ENCODE data around the gene UGT1A7.

UGT1A7 gene

GRCh38 chr2:233668605-233669260, 13.0 kb upstream of the UGT1A7 start:
- Histone ChIP-seq H3K27me3 (ENCODE audit: low read depth, low read length) (no peaks in the 10 kb centered on the region), H3K4me2 (ENCODE audit: low read length) (no peak overlapping the region), H2AFZ (ENCODE audit: low read depth, low read length) (no peak overlapping the region), H3K27ac (ENCODE audit: low read length) (no peak overlapping the region), H3K36me3 (replicated peaks; ENCODE audit: low read depth, low read length) (no peaks in the 10 kb centered on the region), H4K20me1 (ENCODE audit: insufficient read depth, low read length) (no peaks in the 10 kb centered on the region), H3K9me3 (ENCODE audit: insufficient read depth, low read length) (no peaks in the 10 kb centered on the region), H3K4me1 (ENCODE audit: low read length) (no peaks in the 10 kb centered on the region), H3K9ac (ENCODE audit: low read length) (no peak overlapping the region), H3K79me2 (ENCODE audit: low read length) (no peaks in the 10 kb centered on the region), H3K4me3 (ENCODE audit: low read length) (no peak overlapping the region)
- no peak for TF ChIP-seq EZH2phosphoT487 (IDR thresholded peaks at IDR 0.05; ENCODE audit: low read depth)

GRCh38 chr2:233671290-233672161, 10.2 kb upstream of the UGT1A7 start, which contains the start of gene UGT1A9:
Gene UGT1A9, plus strand, starts transcription at chr2:233671898. Its CDS starts 37 bp downstream, at chr2:233671935.
- TF ChIP-seq CTCF (IDR thresholded peaks at IDR 0.05; ENCODE audit: low read depth, low read length), result no peak
- TF ChIP-seq EZH2phosphoT487 (IDR thresholded peaks at IDR 0.05; ENCODE audit: low read depth), result no peak
- no peaks in the 10 kb centered on the region for H3K9me3 ChIP-seq (ENCODE audit: insufficient read depth, low read length)
- H4K20me1 ChIP-seq (ENCODE audit: insufficient read depth, low read length), result no peaks in the 10 kb centered on the region
- H3K4me3 ChIP-seq (ENCODE audit: low read length), result no peak within 1 kb of the TSS
- no peak within 1 kb of the TSS for H3K4me2 ChIP-seq (ENCODE audit: low read length)
- no peaks in the 10 kb centered on the region for H3K27me3 ChIP-seq (ENCODE audit: low read depth, low read length)
- no peak within 1 kb of the TSS for H3K27ac ChIP-seq (ENCODE audit: low read length)
- H2AFZ ChIP-seq (ENCODE audit: low read depth, low read length), result no peak within 1 kb of the TSS
- no peaks in the 10 kb centered on the region for H3K4me1 ChIP-seq (ENCODE audit: low read length)
- no peaks in the 10 kb centered on the region for H3K36me3 ChIP-seq (replicated peaks; ENCODE audit: low read depth, low read length)
- H3K79me2 ChIP-seq (ENCODE audit: low read length), result no peaks in the 10 kb centered on the region
- no peak within 1 kb of the TSS for H3K9ac ChIP-seq (ENCODE audit: low read length)

GRCh38 chr2:233672886-233673285, 8.8 kb upstream of the UGT1A7 start:
- no peaks in the 10 kb centered on the region for H3K79me2 ChIP-seq (ENCODE audit: low read length)
- H3K9me3 ChIP-seq (ENCODE audit: insufficient read depth, low read length), result no peaks in the 10 kb centered on the region
- no peak overlapping the region for H2AFZ ChIP-seq (ENCODE audit: low read depth, low read length)
- H3K4me1 ChIP-seq (ENCODE audit: low read length), result no peaks in the 10 kb centered on the region
- H3K36me3 ChIP-seq (replicated peaks; ENCODE audit: low read depth, low read length), result no peaks in the 10 kb centered on the region
- no peak for TF ChIP-seq EZH2phosphoT487 (IDR thresholded peaks at IDR 0.05; ENCODE audit: low read depth)
- no peak for TF ChIP-seq CTCF (IDR thresholded peaks at IDR 0.05; ENCODE audit: low read depth, low read length)
- no peaks in the 10 kb centered on the region for H3K27me3 ChIP-seq (ENCODE audit: low read depth, low read length)
- no peaks in the 10 kb centered on the region for H4K20me1 ChIP-seq (ENCODE audit: insufficient read depth, low read length)
- H3K27ac ChIP-seq (ENCODE audit: low read length), result no peak overlapping the region
- no peak overlapping the region for H3K4me2 ChIP-seq (ENCODE audit: low read length)
- H3K9ac ChIP-seq (ENCODE audit: low read length), result no peak overlapping the region
- H3K4me3 ChIP-seq (ENCODE audit: low read length), result no peak overlapping the region

GRCh38 chr2:233673896-233674295, 7.8 kb upstream of the UGT1A7 start:
- Histone ChIP-seq H3K36me3 (replicated peaks; ENCODE audit: low read depth, low read length) (no peaks in the 10 kb centered on the region), H3K27me3 (ENCODE audit: low read depth, low read length) (no peaks in the 10 kb centered on the region), H3K4me3 (ENCODE audit: low read length) (no peak overlapping the region), H3K9me3 (ENCODE audit: insufficient read depth, low read length) (no peaks in the 10 kb centered on the region), H3K9ac (ENCODE audit: low read length) (no peak overlapping the region), H3K4me2 (ENCODE audit: low read length) (no peak overlapping the region), H2AFZ (ENCODE audit: low read depth, low read length) (no peak overlapping the region), H3K79me2 (ENCODE audit: low read length) (no peaks in the 10 kb centered on the region), H3K4me1 (ENCODE audit: low read length) (no peaks in the 10 kb centered on the region), H4K20me1 (ENCODE audit: insufficient read depth, low read length) (no peaks in the 10 kb centered on the region), H3K27ac (ENCODE audit: low read length) (no peak overlapping the region)
- TF ChIP-seq CTCF (IDR thresholded peaks at IDR 0.05; ENCODE audit: low read depth, low read length) (no peak), EZH2phosphoT487 (IDR thresholded peaks at IDR 0.05; ENCODE audit: low read depth) (no peak)
